Measurements from ENCODE around the gene MSI1. TPM values are rescaled to one million over a fixed set of nuclear protein-coding genes. Genes with fewer than 3 reads are reported as not detected.
"Not testable (repeated sequence)": the region's sequence is repeated elsewhere in the genome, so short reads cannot be mapped to it uniquely, and the experiment has no call there.

The MSI1 gene
- total RNA-seq, 6 experiments from 2014 or later, result 0.06 to 1.6 TPM; not detected in 4

GRCh38 chr12:120342175-120343038, 26.6 kb downstream of the MSI1 start:
- Histone ChIP-seq H3K27ac (no peak overlapping the region), H3K4me3 (no peak overlapping the region), H3K27me3 (no peaks in the 10 kb centered on the region), H3K9me3 (no peaks in the 10 kb centered on the region), H3K4me1 (peaks cover 0 to 9% (median 4%) of the 10 kb centered on the region in 4 donors), H3K36me3 (no peaks in the 10 kb centered on the region)
- ATAC-seq (peak; percentile 94 to 98 (median 97)), DNase-seq (peak; percentile 80 to 90 (median 88))
- 55% methylated on average over 11 of the region's 30 CpGs for WGBS (ENCODE audit: insufficient coverage, low coverage, low lambda C conversion rate, missing lambda C conversion rate)
- intact Hi-C loops (cut with DNase I), result no loop called here
- TF ChIP-seq CTCF (IDR thresholded peaks at IDR 0.05) (no peak), POLR2A (IDR thresholded peaks at IDR 0.05) (no peak)

- no peaks in the 10 kb centered on the region for H3K36me3 ChIP-seq
- no peaks in the 10 kb centered on the region for H3K27me3 ChIP-seq
- ATAC-seq, result no peak
- no peak for DNase-seq
- no peak overlapping the region for H3K27ac ChIP-seq
- peaks cover 0 to 9% (median 4%) of the 10 kb centered on the region in 4 donors for H3K4me1 ChIP-seq
- WGBS (ENCODE audit: insufficient coverage, low coverage, low lambda C conversion rate, missing lambda C conversion rate), result 83% methylated on average over 4 of the region's 4 CpGs
- intact Hi-C loops (cut with DNase I), result no loop called here
- H3K4me3 ChIP-seq, result no peak overlapping the region
- no peak for TF ChIP-seq POLR2A (IDR thresholded peaks at IDR 0.05)
- no peak for TF ChIP-seq CTCF (IDR thresholded peaks at IDR 0.05)
- H3K9me3 ChIP-seq, result no peaks in the 10 kb centered on the region
Measured at GRCh38 chr12:120339256-120339655, 29.7 kb downstream of the MSI1 start.

- H3K4me1 ChIP-seq, result peaks cover 0 to 9% (median 4%) of the 10 kb centered on the region in 4 donors
- H3K4me3 ChIP-seq, result no peak overlapping the region
- TF ChIP-seq CTCF (IDR thresholded peaks at IDR 0.05) (no peak), POLR2A (IDR thresholded peaks at IDR 0.05) (no peak)
- intact Hi-C loops (cut with DNase I), result no loop called here
- no peak overlapping the region for H3K27ac ChIP-seq
- DNase-seq (no peak), ATAC-seq (no peak)
- no peaks in the 10 kb centered on the region for H3K36me3 ChIP-seq
- 72% methylated on average over 2 of the region's 2 CpGs for WGBS (ENCODE audit: insufficient coverage, low coverage, low lambda C conversion rate, missing lambda C conversion rate)
- H3K27me3 ChIP-seq, result no peaks in the 10 kb centered on the region
- H3K9me3 ChIP-seq, result no peaks in the 10 kb centered on the region
Measured at GRCh38 chr12:120337730-120338129, 31.2 kb downstream of the MSI1 start.

GRCh38 chr12:120336392-120336791, 32.6 kb downstream of the MSI1 start:
- DNase-seq; intact Hi-C loops (cut with DNase I): not testable (repeated sequence)

GRCh38 chr12:120335447-120335846, 33.5 kb downstream of the MSI1 start:
- H3K9me3 ChIP-seq; H3K36me3 ChIP-seq; intact Hi-C loops (cut with DNase I); ATAC-seq; H3K4me3 ChIP-seq; H3K27ac ChIP-seq; H3K4me1 ChIP-seq; H3K27me3 ChIP-seq: not testable (repeated sequence)
- DNase-seq, result peak; percentile 72 to 80 (median 76)
- TF ChIP-seq CTCF (IDR thresholded peaks at IDR 0.05), result peak; percentile 60 to 75 (median 68)
- 7% methylated on average over 10 of the region's 12 CpGs for WGBS (ENCODE audit: insufficient coverage, low coverage, low lambda C conversion rate, missing lambda C conversion rate)

More at GRCh38 chr12:120336392-120336791, 32.6 kb downstream of the MSI1 start:
- not testable (repeated sequence) for H3K27ac ChIP-seq, H3K4me1 ChIP-seq, ATAC-seq, H3K9me3 ChIP-seq, H3K4me3 ChIP-seq, H3K27me3 ChIP-seq, H3K36me3 ChIP-seq
- WGBS (ENCODE audit: insufficient coverage, low coverage, low lambda C conversion rate, missing lambda C conversion rate), result 88% methylated on average over 1 of the region's 2 CpGs

Measured in right lobe of liver (tissue), 6 donors.